A549 (cell line): Measurements from ENCODE around the gene TRAPPC1. TPM values are rescaled to one million over a fixed set of nuclear protein-coding genes. Genes with fewer than 3 reads are reported as not detected.
A peak's percentile ranks its signal among the peaks of the same experiment; 100 is the strongest.

Source experiments
- ATAC-seq, 2 experiments: fragments of 200-7000 bp in 1 of 2; fragments of >200 bp in 1 of 2; cut with Nextera tagmentation in 1 of 2; cut with Tn5 transposase in 1 of 2; 3 replicates each; pipeline versions ENCODE4 v1.8.0 to v1.9.1; 2018 to 2020; ENCODE audit warnings: mild to moderate bottlenecking in 1 of 2, moderate library complexity in 1 of 2
- CTCF ChIA-PET: fragments of 300-600 bp; sonication (Branson Sonifier 250); formaldehyde crosslinking; extraction: SDS; loops from one replicate; lab custom pipeline; 2021; ENCODE audit warnings: antibody characterized with exemption, inconsistent platforms; lab: Yijun Ruan, JAX
- POLR2A ChIA-PET: fragments of 350-600 bp; formaldehyde crosslinking; extraction: SDS; loops from one replicate; lab custom pipeline; 2021; ENCODE audit warnings: antibody characterized with exemption, inconsistent platforms; lab: Yijun Ruan, JAX
- DNase-seq, 2 experiments: peaks; one replicate each; pipeline versions ENCODE4 v3.0.0 to v3.0.0-alpha.2; 2011 to 2016; ENCODE audit warnings: low read depth in 1 of 2, low spot score in 1 of 2
- FAIRE-seq: peaks from 2 replicates; lab custom pipeline; 2011; peaks lifted over from hg19 to GRCh38; lab: Jason Lieb, UNC
- H3K27ac ChIP-seq, 2 experiments: fragments of >200 bp; sonication (Bioruptor Twin); formaldehyde crosslinking; 3 replicates each; pipeline ENCODE4 v1.5.1; 2016 to 2017
- H3K4me1 ChIP-seq: fragments of >200 bp; sonication (Bioruptor Twin); formaldehyde crosslinking; 3 replicates; pipeline ENCODE4 v1.6.1; 2016
- H3K4me2 ChIP-seq: fragments of >200 bp; sonication (Bioruptor Twin); formaldehyde crosslinking; 3 replicates; pipeline ENCODE4 v1.6.1; 2016
- H3K4me3 ChIP-seq: fragments of >200 bp; sonication (Bioruptor Twin); formaldehyde crosslinking; 3 replicates; pipeline ENCODE4 v1.5.1; 2016
- H3K9me3 ChIP-seq: fragments of >200 bp; sonication (Bioruptor Twin); formaldehyde crosslinking; 3 replicates; pipeline ENCODE4 v1.6.1; 2016
- BCL3 ChIP-seq: fragments of >200 bp; sonication (Bioruptor Twin); formaldehyde crosslinking; IDR thresholded peaks from 3 replicates; pipeline ENCODE4 v1.6.1; 2016
- CBX2 ChIP-seq: fragments of 200-600 bp; sonication (generic); IDR thresholded peaks from 2 replicates; pipeline ENCODE4 v1.6.1; 2016; ENCODE audit warnings: low read depth, mild to moderate bottlenecking, borderline replicate concordance
- CBX8 ChIP-seq: fragments of 200-600 bp; sonication (generic); IDR thresholded peaks from 2 replicates; pipeline ENCODE4 v1.6.1; 2016
- CHD2 ChIP-seq: fragments of 150-350 bp; IDR thresholded peaks from 2 replicates; pipeline ENCODE4 v1.6.1; 2014; ENCODE audit warnings: low read length; ENCODE audit not compliant: partially characterized antibody
- E2F6 ChIP-seq: IDR thresholded peaks from 2 replicates; pipeline ENCODE4 v1.6.1; 2012; ENCODE audit warnings: low read depth, borderline replicate concordance
- FOSL2 ChIP-seq, 2 experiments: fragments of 450-650 bp in 1 of 2; fragments of >200 bp in 1 of 2; sonication (Bioruptor Twin) in 1 of 2; formaldehyde crosslinking; IDR thresholded peaks; 2 replicates each; pipeline versions ENCODE4 v1.5.0 to v1.6.1; 2016 to 2020; ENCODE audit warnings: mild to moderate bottlenecking in 1 of 2, moderate library complexity in 1 of 2
- GATA3 ChIP-seq: IDR thresholded peaks from 2 replicates; pipeline ENCODE4 v1.6.1; 2012; ENCODE audit warnings: borderline replicate concordance
- HDAC2 ChIP-seq: fragments of 200-600 bp; sonication (generic); IDR thresholded peaks from 2 replicates; pipeline ENCODE4 v1.6.1; 2016
- HEYL ChIP-seq: fragments of 250-450 bp; sonication (Bioruptor Pico); IDR thresholded peaks from 2 replicates; pipeline ENCODE4 v1.8.0; 2021; ENCODE audit warnings: mild to moderate bottlenecking, moderate library complexity
- HOXB5 ChIP-seq: fragments of 250-450 bp; sonication (Bioruptor Pico); IDR thresholded peaks from 2 replicates; pipeline ENCODE4 v1.5.0; 2020; ENCODE audit warnings: mild to moderate bottlenecking, moderate library complexity
- JUN ChIP-seq, 2 experiments: fragments of >200 bp; sonication (Bioruptor Twin); formaldehyde crosslinking; IDR thresholded peaks; 2 replicates in 1 of 2; 3 replicates in 1 of 2; pipeline ENCODE4 v1.6.1; 2016 to 2017
- KDM1A ChIP-seq: fragments of 200-600 bp; sonication (generic); IDR thresholded peaks from 2 replicates; pipeline ENCODE4 v1.6.1; 2016; ENCODE audit warnings: low read depth, mild to moderate bottlenecking
- MAX ChIP-seq: IDR thresholded peaks from 2 replicates; pipeline ENCODE4 v1.6.1; 2012
- MAZ ChIP-seq: fragments of 150-350 bp; IDR thresholded peaks from 2 replicates; pipeline ENCODE4 v1.6.1; 2014; ENCODE audit warnings: antibody characterized with exemption, low read depth, low read length, borderline replicate concordance
- MYC ChIP-seq: IDR thresholded peaks from 2 replicates; pipeline ENCODE4 v1.6.1; 2012; ENCODE audit warnings: mild to moderate bottlenecking, inconsistent platforms, low read length, improper control_type of control experiment, borderline replicate concordance
- PBX3 ChIP-seq: IDR thresholded peaks from 2 replicates; pipeline ENCODE4 v1.6.1; 2012
- PHF8 ChIP-seq: fragments of 200-600 bp; sonication (generic); IDR thresholded peaks from 2 replicates; pipeline ENCODE4 v1.6.1; 2016; ENCODE audit warnings: low read depth, mild to moderate bottlenecking, antibody characterized with exemption, moderate library complexity, borderline replicate concordance
- POLR2A ChIP-seq: IDR thresholded peaks from 2 replicates; pipeline ENCODE4 v1.6.1; 2012; ENCODE audit warnings: mild to moderate bottlenecking, low read length
- RARB ChIP-seq: fragments of 250-450 bp; sonication (Bioruptor Pico); IDR thresholded peaks from 2 replicates; pipeline ENCODE4 v1.8.0; 2021; ENCODE audit warnings: mild to moderate bottlenecking, moderate library complexity
- RFX5 ChIP-seq: fragments of 450-650 bp; IDR thresholded peaks from 2 replicates; pipeline ENCODE4 v1.7.1; 2014; ENCODE audit warnings: antibody characterized with exemption, mild to moderate bottlenecking, moderate library complexity
- SREBF2 ChIP-seq: fragments of 450-650 bp; IDR thresholded peaks from 2 replicates; pipeline ENCODE4 v1.6.1; 2014; ENCODE audit warnings: mild to moderate bottlenecking, moderate library complexity
- TFCP2L1 ChIP-seq: fragments of 250-450 bp; sonication (Bioruptor Pico); IDR thresholded peaks from 2 replicates; pipeline ENCODE4 v1.5.0; 2021; ENCODE audit warnings: mild to moderate bottlenecking
- ZC3H11A ChIP-seq: fragments of 450-650 bp; IDR thresholded peaks from 2 replicates; pipeline ENCODE4 v1.6.1; 2014; ENCODE audit warnings: antibody characterized with exemption, mild to moderate bottlenecking
- ZFP36 ChIP-seq: fragments of 450-650 bp; IDR thresholded peaks from 2 replicates; pipeline ENCODE4 v1.6.1; 2014; ENCODE audit warnings: borderline replicate concordance; ENCODE audit not compliant: partially characterized antibody
- WGBS: methylation state at CpG from one replicate; pipeline ENCODE4 v1.1.6; 2017; ENCODE audit errors: missing lambda C conversion rate; 5-methylcytosine and 5-hydroxymethylcytosine counted together
- polyA minus RNA-seq: library from RNA; depleted of rRNA, polyadenylated mRNA; stranded (reverse); fragments of >200 nt; gene quantifications from 2 replicates; pipeline ENCODE4 v1.2.3, GENCODE V29; 2011; rRNA and poly(A)+ RNA removed
- polyA plus RNA-seq, 4 experiments: library from polyadenylated mRNA; depleted of rRNA in 3 of 4; stranded (reverse); fragments of >200 nt; fragmentation: RNase III in 1 of 4; extraction: RNeasy Plus Mini Kit Qiagen cat#74134 plus additional on column Dnase treatment in 1 of 4; gene quantifications; 2 replicates in 3 of 4; 3 replicates in 1 of 4; pipeline ENCODE4 v1.2.3, GENCODE V29; 2011 to 2017
- TF ChIP-seq, protein P1 (sequence below): fragments of 200-600 bp; sonication (generic); IDR thresholded peaks from 2 replicates; pipeline ENCODE4 v1.6.1; 2016; ENCODE audit warnings: antibody characterized with exemption, mild to moderate bottlenecking, moderate library complexity
- TF ChIP-seq, protein P2 (sequence below): fragments of 150-350 bp; IDR thresholded peaks from 2 replicates; pipeline ENCODE4 v1.6.1; 2014; ENCODE audit warnings: low read depth, mild to moderate bottlenecking, low read length
- TF ChIP-seq, protein P3 (sequence below): fragments of >200 bp; sonication (Bioruptor Twin); formaldehyde crosslinking; IDR thresholded peaks from 3 replicates; pipeline ENCODE4 v1.5.1; 2016

TRAPPC1 gene, protein sequence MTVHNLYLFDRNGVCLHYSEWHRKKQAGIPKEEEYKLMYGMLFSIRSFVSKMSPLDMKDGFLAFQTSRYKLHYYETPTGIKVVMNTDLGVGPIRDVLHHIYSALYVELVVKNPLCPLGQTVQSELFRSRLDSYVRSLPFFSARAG
- polyA plus RNA-seq (2011; rRNA removed) (200 and 204 TPM in 2 replicates), polyA plus RNA-seq (2017; fragmentation: RNase III; extraction: RNeasy Plus Mini Kit Qiagen cat#74134 plus additional on column Dnase treatment) (314 to 336 TPM (median 328 TPM) in 3 replicates), polyA minus RNA-seq (198 and 252 TPM in 2 replicates)
- 513 and 556 TPM in 2 replicates for polyA plus RNA-seq (2012; cell fraction: cytosol; rRNA removed)
- 190 and 225 TPM in 2 replicates for polyA plus RNA-seq (2012; cell fraction: nucleus; rRNA removed)

DNA sequence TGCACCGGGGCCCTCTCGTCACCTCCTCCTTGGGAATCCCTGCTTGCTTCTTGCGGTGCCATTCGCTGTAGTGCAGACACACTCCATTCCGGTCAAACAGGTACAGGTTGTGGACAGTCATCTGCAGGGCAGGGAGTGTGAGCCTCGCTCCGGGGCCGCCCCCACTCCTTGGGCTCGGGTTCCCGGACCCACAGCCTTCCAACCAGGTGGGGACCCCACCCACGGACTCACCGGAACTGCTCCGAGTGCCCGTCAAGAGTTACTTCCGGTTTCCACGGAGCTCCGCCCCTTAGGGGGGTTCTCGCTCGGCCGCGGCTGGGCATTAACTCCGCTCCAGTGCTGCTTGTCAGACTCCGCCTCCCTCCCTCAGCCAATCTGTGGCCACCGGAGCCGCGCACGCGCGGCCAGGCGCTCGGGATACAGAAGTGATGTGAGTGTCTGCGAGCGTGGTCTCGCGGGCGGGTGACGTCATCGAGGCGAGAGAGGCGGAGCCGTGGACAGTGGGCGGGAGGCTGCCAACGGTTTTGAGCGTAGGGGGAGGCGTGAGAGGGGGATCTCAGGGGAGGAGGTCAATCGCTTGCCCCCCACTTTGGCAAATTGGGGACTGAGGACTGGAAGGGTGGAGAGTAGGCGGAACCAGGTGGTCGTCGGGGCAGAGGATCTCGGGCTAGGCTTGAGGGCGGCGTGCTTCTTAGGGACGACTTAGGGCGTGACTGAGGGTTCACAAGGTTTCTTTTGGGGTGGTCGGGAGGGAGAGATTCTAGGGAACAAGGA lies at the start of gene TRAPPC1, which contains the start of gene CNTROB:
TRAPPC1 (minus strand) TSS at position 238 of the 774 bp plus-strand sequence; CDS start at position 121, 117 bp downstream.
CNTROB (plus strand) TSS at position 498 of the 774 bp plus-strand sequence. CDS start 874 bp downstream, outside the sequence.
- ChIA-PET POLR2A (interaction anchor here (0.5 to 2.2 kb wide), 13 partner anchors 10 to 245 kb away, joined by 3 to 20 read pairs (median 4); partner anchors contain the start of genes NAA38, RNF227 and TP53), CTCF (interaction anchor here (0.6 to 12.0 kb wide), 26 partner anchors 8 to 378 kb away, joined by 3 to 128 read pairs (median 5); partner anchors contain the start of gene RNF227)
- H3K4me3 ChIP-seq: peak within 1 kb of the TSS; percentile 69
- peak; percentile 86 to 94 for ATAC-seq
- H3K4me1 ChIP-seq: peaks cover 21% of the 10 kb centered on the region
- peak; percentile 95 for FAIRE-seq
- peak within 1 kb of the TSS; percentile 99 for H3K4me2 ChIP-seq
- peak; percentile 99 to 100 for DNase-seq
- H3K27ac ChIP-seq: peak within 1 kb of the TSS; percentile 86 to 89
- 1% methylated on average over 43 of the region's 55 CpGs for WGBS
- TF ChIP-seq, protein P1, sequence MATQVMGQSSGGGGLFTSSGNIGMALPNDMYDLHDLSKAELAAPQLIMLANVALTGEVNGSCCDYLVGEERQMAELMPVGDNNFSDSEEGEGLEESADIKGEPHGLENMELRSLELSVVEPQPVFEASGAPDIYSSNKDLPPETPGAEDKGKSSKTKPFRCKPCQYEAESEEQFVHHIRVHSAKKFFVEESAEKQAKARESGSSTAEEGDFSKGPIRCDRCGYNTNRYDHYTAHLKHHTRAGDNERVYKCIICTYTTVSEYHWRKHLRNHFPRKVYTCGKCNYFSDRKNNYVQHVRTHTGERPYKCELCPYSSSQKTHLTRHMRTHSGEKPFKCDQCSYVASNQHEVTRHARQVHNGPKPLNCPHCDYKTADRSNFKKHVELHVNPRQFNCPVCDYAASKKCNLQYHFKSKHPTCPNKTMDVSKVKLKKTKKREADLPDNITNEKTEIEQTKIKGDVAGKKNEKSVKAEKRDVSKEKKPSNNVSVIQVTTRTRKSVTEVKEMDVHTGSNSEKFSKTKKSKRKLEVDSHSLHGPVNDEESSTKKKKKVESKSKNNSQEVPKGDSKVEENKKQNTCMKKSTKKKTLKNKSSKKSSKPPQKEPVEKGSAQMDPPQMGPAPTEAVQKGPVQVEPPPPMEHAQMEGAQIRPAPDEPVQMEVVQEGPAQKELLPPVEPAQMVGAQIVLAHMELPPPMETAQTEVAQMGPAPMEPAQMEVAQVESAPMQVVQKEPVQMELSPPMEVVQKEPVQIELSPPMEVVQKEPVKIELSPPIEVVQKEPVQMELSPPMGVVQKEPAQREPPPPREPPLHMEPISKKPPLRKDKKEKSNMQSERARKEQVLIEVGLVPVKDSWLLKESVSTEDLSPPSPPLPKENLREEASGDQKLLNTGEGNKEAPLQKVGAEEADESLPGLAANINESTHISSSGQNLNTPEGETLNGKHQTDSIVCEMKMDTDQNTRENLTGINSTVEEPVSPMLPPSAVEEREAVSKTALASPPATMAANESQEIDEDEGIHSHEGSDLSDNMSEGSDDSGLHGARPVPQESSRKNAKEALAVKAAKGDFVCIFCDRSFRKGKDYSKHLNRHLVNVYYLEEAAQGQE: peak; percentile 70
- no peak for TF ChIP-seq HEYL
- TF ChIP-seq MAZ: no peak
- TF ChIP-seq RFX5: peak; percentile 35; the same call in 1 of the 2 replicates
- peak; percentile 72 for TF ChIP-seq POLR2A
- no peak for TF ChIP-seq GATA3
- no peak for TF ChIP-seq RARB (CRISPR knock-in tag)
- TF ChIP-seq HDAC2: no peak
- TF ChIP-seq, protein P2, sequence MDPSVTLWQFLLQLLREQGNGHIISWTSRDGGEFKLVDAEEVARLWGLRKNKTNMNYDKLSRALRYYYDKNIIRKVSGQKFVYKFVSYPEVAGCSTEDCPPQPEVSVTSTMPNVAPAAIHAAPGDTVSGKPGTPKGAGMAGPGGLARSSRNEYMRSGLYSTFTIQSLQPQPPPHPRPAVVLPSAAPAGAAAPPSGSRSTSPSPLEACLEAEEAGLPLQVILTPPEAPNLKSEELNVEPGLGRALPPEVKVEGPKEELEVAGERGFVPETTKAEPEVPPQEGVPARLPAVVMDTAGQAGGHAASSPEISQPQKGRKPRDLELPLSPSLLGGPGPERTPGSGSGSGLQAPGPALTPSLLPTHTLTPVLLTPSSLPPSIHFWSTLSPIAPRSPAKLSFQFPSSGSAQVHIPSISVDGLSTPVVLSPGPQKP: no peak; the same call in 1 of the 2 replicates
- TF ChIP-seq JUN (IDR thresholded peaks at IDR 0.05): peak in 1 of 2 experiments; percentile 63; a peak in 2 of 5 replicates
- peak; percentile 6 for TF ChIP-seq ZFP36
- TF ChIP-seq BCL3: peak; percentile 53; the same call in 1 of the 3 replicates
- TF ChIP-seq SREBF2: no peak
- no peak for TF ChIP-seq HOXB5 (CRISPR knock-in tag)
- peak; percentile 81 for TF ChIP-seq MAX
- TF ChIP-seq E2F6: 0 out of 2 replicates have a peak, but pooled peaks have one; percentile 47
- TF ChIP-seq MYC: no peak
- no peak for TF ChIP-seq CBX8
- TF ChIP-seq ZC3H11A: no peak
- no peak for TF ChIP-seq TFCP2L1
- no peak for TF ChIP-seq KDM1A
- no peak for TF ChIP-seq FOSL2 (IDR thresholded peaks at IDR 0.05)
- TF ChIP-seq FOSL2 (CRISPR knock-in tag; IDR thresholded peaks at IDR 0.05): peak; percentile 98
- TF ChIP-seq, protein P3, sequence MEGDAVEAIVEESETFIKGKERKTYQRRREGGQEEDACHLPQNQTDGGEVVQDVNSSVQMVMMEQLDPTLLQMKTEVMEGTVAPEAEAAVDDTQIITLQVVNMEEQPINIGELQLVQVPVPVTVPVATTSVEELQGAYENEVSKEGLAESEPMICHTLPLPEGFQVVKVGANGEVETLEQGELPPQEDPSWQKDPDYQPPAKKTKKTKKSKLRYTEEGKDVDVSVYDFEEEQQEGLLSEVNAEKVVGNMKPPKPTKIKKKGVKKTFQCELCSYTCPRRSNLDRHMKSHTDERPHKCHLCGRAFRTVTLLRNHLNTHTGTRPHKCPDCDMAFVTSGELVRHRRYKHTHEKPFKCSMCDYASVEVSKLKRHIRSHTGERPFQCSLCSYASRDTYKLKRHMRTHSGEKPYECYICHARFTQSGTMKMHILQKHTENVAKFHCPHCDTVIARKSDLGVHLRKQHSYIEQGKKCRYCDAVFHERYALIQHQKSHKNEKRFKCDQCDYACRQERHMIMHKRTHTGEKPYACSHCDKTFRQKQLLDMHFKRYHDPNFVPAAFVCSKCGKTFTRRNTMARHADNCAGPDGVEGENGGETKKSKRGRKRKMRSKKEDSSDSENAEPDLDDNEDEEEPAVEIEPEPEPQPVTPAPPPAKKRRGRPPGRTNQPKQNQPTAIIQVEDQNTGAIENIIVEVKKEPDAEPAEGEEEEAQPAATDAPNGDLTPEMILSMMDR: no peak
- TF ChIP-seq PHF8: peak; percentile 80
- peak; percentile 79 for TF ChIP-seq CHD2
- TF ChIP-seq PBX3: peak; percentile 80
- no peak for TF ChIP-seq CBX2
- no peaks in the 10 kb centered on the region for H3K9me3 ChIP-seq
